Activated naive CD8-positive, alpha-beta T cell treated with anti-CD3 and anti-CD28 coated beads for 36 hours (primary cell): ENCODE measurements around the gene FADS3. TPM values are rescaled to one million over a fixed set of nuclear protein-coding genes. Genes with fewer than 3 reads are reported as not detected.

Source experiments
- total RNA-seq, 2 experiments: library from RNA; stranded (reverse); gene quantifications; one replicate each; pipeline ENCODE4 v1.2.3, GENCODE V29; 2021

Gene FADS3
- total RNA-seq, 2 experiments from 2014 or later, result 5.7 to 6.4 TPM

Other genes with a start within 250 kb of the FADS3 start
- under 1 TPM; 0.12 to 0.22 TPM for gene DAGLA, start 211.2 kb downstream of the FADS3 start, total RNA-seq
- gene MYRF, start 138.9 kb downstream of the FADS3 start, total RNA-seq, result under 1 TPM; 0.68 to 0.70 TPM
- gene TMEM258, start 98.9 kb downstream of the FADS3 start, total RNA-seq, result 100 to 1,000 TPM; 143 TPM
- 100 to 1,000 TPM; 135 to 140 TPM for gene FEN1, start 98.6 kb downstream of the FADS3 start, total RNA-seq
- 10 to 100 TPM; 18.1 to 18.2 TPM for gene FADS1, start 74.5 kb downstream of the FADS3 start, total RNA-seq
- gene FADS2, start 63.2 kb downstream of the FADS3 start, total RNA-seq, result 10 to 100 TPM; 65.4 to 65.6 TPM
- gene RAB3IL1, start 26.0 kb upstream of the FADS3 start, total RNA-seq, result not detected
- gene BEST1, start 58.8 kb upstream of the FADS3 start, total RNA-seq, result 1 to 10 TPM in 1 of 2 experiments, under 1 TPM in 1; 0.58 to 1.0 TPM
- gene FTH1, start 76.1 kb upstream of the FADS3 start, total RNA-seq, result 100 to 1,000 TPM; 821 to 824 TPM
- 100 to 1,000 TPM; 105 to 107 TPM for gene INCENP, start 232.5 kb upstream of the FADS3 start, total RNA-seq